Loucy (cell line): ENCODE data around the gene PKNOX2.

Experiments used
- CTCF ChIP-seq: fragments of 200-600 bp; sonication (generic); conservative IDR thresholded peaks from 2 replicates; pipeline ENCODE4 v1.5.1; 2014; ENCODE audit warnings: mild to moderate bottlenecking, antibody characterized with exemption, low read length
- EZH2phosphoT487 ChIP-seq: fragments of 200-600 bp; IDR thresholded peaks from 2 replicates; pipeline ENCODE4 v1.6.1; 2018; ENCODE audit warnings: antibody characterized with exemption, mild to moderate bottlenecking, moderate library complexity, borderline replicate concordance

DNA sequence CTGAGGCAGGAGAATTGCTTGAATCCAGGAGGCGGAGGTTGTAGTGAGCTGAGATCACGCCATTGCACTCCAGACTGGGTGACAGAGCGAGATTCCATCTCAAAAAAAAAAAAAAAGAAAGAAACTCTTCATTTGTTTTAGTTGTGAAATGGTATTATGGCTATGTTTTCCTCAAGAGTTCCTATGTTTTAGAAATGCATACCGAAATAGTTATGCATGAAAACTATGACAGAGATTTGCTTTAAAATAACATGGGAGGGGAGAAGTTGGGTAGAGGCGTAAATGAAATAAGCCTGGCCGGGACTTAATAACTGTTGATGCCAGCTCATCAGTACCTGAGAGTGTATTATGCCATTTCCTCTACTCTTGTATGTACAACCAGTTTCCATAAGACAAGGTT lies 283.2 kb downstream of the PKNOX2 start:
- TF ChIP-seq CTCF: no peak
- no peak for TF ChIP-seq EZH2phosphoT487
